ENCODE results near the gene SLC10A3.

DNA sequence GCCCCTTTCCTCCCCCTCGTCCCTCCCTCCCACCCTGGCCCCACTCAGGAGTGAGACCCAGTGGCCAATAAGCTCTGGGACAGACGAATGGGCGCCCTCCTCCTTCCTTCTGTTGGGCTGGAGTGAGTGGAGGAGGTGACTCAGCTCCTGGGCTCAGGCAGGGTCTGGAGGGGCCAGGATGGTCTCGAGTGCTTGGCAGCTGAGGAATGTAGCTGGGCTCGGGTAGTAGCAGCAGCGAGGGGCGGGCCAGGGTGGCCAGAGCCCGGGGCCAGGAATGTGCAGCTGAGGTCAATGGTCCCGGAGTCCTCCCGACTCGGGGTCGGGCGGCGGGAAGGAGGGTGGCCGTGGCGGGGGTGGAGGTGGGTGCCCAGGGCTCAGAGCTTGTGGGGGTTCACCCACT lies 41.2 kb upstream of the SLC10A3 start:
- TF ChIP-seq ZSCAN4 (tag by site-specific recombination; IDR thresholded peaks at IDR 0.05) (no peak), ZNF274 (IDR thresholded peaks at IDR 0.05; ENCODE audit: low read length) (no peak), ZNF274 (tag by site-specific recombination; IDR thresholded peaks at IDR 0.05; ENCODE audit: borderline replicate concordance) (no peak), ZNF19 (tag by site-specific recombination; IDR thresholded peaks at IDR 0.05; ENCODE audit: low read depth) (no peak), ZNF837 (tag by site-specific recombination; IDR thresholded peaks at IDR 0.05) (no peak), BCL11A (tag by site-specific recombination; IDR thresholded peaks at IDR 0.05; ENCODE audit: low read depth) (no peak), CTCF (tag by site-specific recombination; IDR thresholded peaks at IDR 0.05) (no peak), PRDM10 (tag by site-specific recombination; IDR thresholded peaks at IDR 0.05) (no peak), ZEB2 (tag by site-specific recombination; IDR thresholded peaks at IDR 0.05) (no peak), ZNF792 (tag by site-specific recombination; IDR thresholded peaks at IDR 0.05) (no peak)

Data from HEK293 (cell line).